H1 (cell line): ENCODE results near the gene LINC01488. TPM values are rescaled to one million over a fixed set of nuclear protein-coding genes. Genes with fewer than 3 reads are reported as not detected.

Source experiments
- ATF3 ChIP-seq: IDR thresholded peaks from 2 replicates; pipeline ENCODE4 v1.6.1; 2011; ENCODE audit warnings: low read depth, mild to moderate bottlenecking, low read length; ENCODE audit not compliant: insufficient read depth
- CHD2 ChIP-seq: IDR thresholded peaks from 2 replicates; pipeline ENCODE4 v1.6.1; 2012; ENCODE audit warnings: low read length, improper control_type of control experiment
- GABPA ChIP-seq: IDR thresholded peaks from 2 replicates; pipeline ENCODE4 v1.6.1; 2011; ENCODE audit warnings: mild to moderate bottlenecking, low read length, moderate library complexity, borderline replicate concordance; ENCODE audit not compliant: insufficient read depth
- KDM1A ChIP-seq: fragments of 200-600, 300-600 bp; sonication (generic); IDR thresholded peaks from 2 replicates; pipeline ENCODE4 v1.7.1; 2016; ENCODE audit warnings: mild to moderate bottlenecking, low read length, borderline replicate concordance
- TCF12 ChIP-seq: IDR thresholded peaks from 2 replicates; pipeline ENCODE4 v1.6.1; 2011; ENCODE audit warnings: low read depth, mild to moderate bottlenecking, low read length
- ZNF274 ChIP-seq: IDR thresholded peaks from 2 replicates; pipeline ENCODE4 v1.7.0; 2012; ENCODE audit warnings: low read length, borderline replicate concordance; ENCODE audit errors: extremely low read depth
- polyA plus RNA-seq, 7 experiments: library from polyadenylated mRNA; depleted of rRNA in 3 of 7; stranded (reverse) in 5 of 7; unstranded in 2 of 7; fragments of >200 nt in 5 of 7; fragments of 200-250 nt in 2 of 7; gene quantifications; 1 replicate in 5 of 7; 2 replicates in 1 of 7; 4 replicates in 1 of 7; pipeline versions ENCODE4 v1.2.1 to v1.2.3, GENCODE V29; 2011 to 2013; ENCODE audit warnings: missing spikeins in 2 of 7, mixed read lengths in 2 of 7
- total RNA-seq: library from RNA; stranded (reverse); fragmentation: NEBNext Ultra II Directional; extraction: Animal tissue kit (Norgen Biotek cat#: 25700); gene quantifications from 2 replicates; pipeline ENCODE4 v1.2.1, GENCODE V29; 2021

Gene LINC01488
- total and polyA plus RNA-seq, 2 of the 8 experiments (the other 6 are each of a cell fraction or from before 2014, with no cell fraction given): not detected

GRCh38 chr11:69475141-69475865 is 6.2 kb upstream of the LINC01488 start (continued):
- TF ChIP-seq KDM1A (no peak), ZNF274 (no peak), ATF3 (no peak), TCF12 (no peak), GABPA (no peak), CHD2 (no peak)
